Psoas muscle (tissue), 8 donors: ENCODE data around the gene ZDHHC18. TPM values are rescaled to one million over a fixed set of nuclear protein-coding genes. Genes with fewer than 3 reads are reported as not detected.
"Not testable (repeated sequence)": the region's sequence is repeated elsewhere in the genome, so short reads cannot be mapped to it uniquely, and the experiment has no call there.

Experiments used
- ATAC-seq, 4 donors: fragments of 200-7000 bp; cut with Tn5 transposase; one replicate each; pipeline ENCODE4 v1.9.1; 2020; ENCODE audit warnings: moderate library complexity in 3 of 4, mild to moderate bottlenecking in 2 of 4
- DNase-seq, 2 donors: peaks; one replicate each; pipeline ENCODE4 v3.0.0-alpha.2; 2020
- H3K27ac ChIP-seq: fragments of 200-600 bp; one replicate; pipeline ENCODE4 v1.8.0; 2022
- H3K27me3 ChIP-seq, 3 donors: fragments of 200-600 bp in 1 of 3; one replicate each; pipeline versions ENCODE4 v1.6.1 to v1.8.0; 2013 to 2022; ENCODE audit warnings: low read length in 2 of 3, mild to moderate bottlenecking in 2 of 3, moderate library complexity in 1 of 3; ENCODE audit not compliant: insufficient read depth in 3 of 3
- H3K36me3 ChIP-seq, 2 donors: fragments of 200-600 bp in 1 of 2; one replicate each; pipeline versions ENCODE4 v1.6.1 to v1.8.0; 2013 to 2022; ENCODE audit warnings: low read depth in 1 of 2, mild to moderate bottlenecking in 1 of 2, moderate library complexity in 1 of 2; ENCODE audit not compliant: insufficient read depth in 1 of 2
- H3K4me1 ChIP-seq: fragments of 200-600 bp; one replicate; pipeline ENCODE4 v1.8.0; 2022
- H3K4me3 ChIP-seq: fragments of 200-600 bp; one replicate; pipeline ENCODE4 v1.8.0; 2022; ENCODE audit warnings: mild to moderate bottlenecking
- H3K9me3 ChIP-seq: fragments of 200-600 bp; one replicate; pipeline ENCODE4 v1.8.0; 2022
- WGBS, 3 donors: extraction: QIAGEN DNeasy Blood & Tissue Kit; methylation state at CpG; one replicate each; pipeline versions ENCODE4 v1.1.6 to v1.1.7; 2013; 5-methylcytosine and 5-hydroxymethylcytosine counted together
- intact Hi-C, 2 donors: fragments of 100-400 bp; cut with DNase I; formaldehyde crosslinking; loops; one replicate each; pipeline versions ENCODE4 v1.11.0 to v1.14.2; 2022
- polyA plus RNA-seq, 3 donors: library from polyadenylated mRNA; stranded (reverse); fragments of 200-250 nt; gene quantifications; one replicate each; pipeline ENCODE4 v1.2.3, GENCODE V29; 2013
- total RNA-seq, 4 donors: library from RNA; stranded (reverse); fragmentation: NEBNext Ultra II Directional in 2 of 4; extraction: Animal tissue kit (Norgen Biotek cat#: 25700) in 2 of 4; gene quantifications; one replicate each; pipeline versions ENCODE4 v1.2.1 to v1.2.4, GENCODE V29; 2021 to 2023
- TF ChIP-seq, protein P1 (sequence below): fragments of 200-600 bp; IDR thresholded peaks from one replicate; pipeline ENCODE4 v1.8.0; 2022; ENCODE audit warnings: antibody characterized with exemption
- donor health status: healthy with polysubstance abuse.
- donor health status: DM: no; HTN: no; CAD: no; lungs with moderate emphysema.
- donor health status: Bipolar disorder and iron deficiency.
- donor health status: healthy.
- donor health status: DM: yes; HTN: yes; CAD: no.
- donor health status: DM: no; HTN: no; CAD: no.
- donor health status: DM: no; HTN: no; CAD: no.
- donor health status: DM: yes; HTN: yes; CAD: no.

ZDHHC18 gene
- total and polyA plus RNA-seq, 7 donors, result 7.7 to 16.9 (median 10.8) TPM

DNA sequence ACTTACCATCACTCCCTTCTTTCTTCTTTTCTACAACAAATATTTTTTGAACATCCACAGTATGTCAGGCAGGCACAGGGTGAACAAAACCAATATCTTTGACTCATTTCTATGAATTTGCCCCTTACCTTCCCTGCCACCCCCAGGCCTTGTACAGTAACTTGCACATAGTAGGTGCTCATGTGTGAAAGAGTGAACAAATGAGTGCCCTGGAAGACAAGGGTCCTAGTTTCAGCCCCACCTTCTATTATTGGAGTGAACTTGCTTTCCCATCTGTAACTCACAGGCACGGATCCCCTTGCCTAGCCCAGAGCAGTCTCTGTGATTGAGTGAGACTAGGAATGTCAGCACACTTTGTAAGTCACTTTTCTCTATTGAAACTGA, 12.8 kb downstream of the ZDHHC18 start:
- Histone ChIP-seq H3K27me3 (no peaks in the 10 kb centered on the region), H3K4me3 (no peak overlapping the region), H3K4me1 (peaks cover 2% of the 10 kb centered on the region), H3K9me3 (no peaks in the 10 kb centered on the region), H3K36me3 (peaks cover 3 to 94% of the 10 kb centered on the region in 2 donors), H3K27ac (no peak overlapping the region)
- WGBS, 3 donors, result 80 to 95% (median 92%) methylated on average over 1 of the region's 1 CpG
- intact Hi-C loops, result no loop called here
- no peak for DNase-seq
- ATAC-seq, result no peak
- TF ChIP-seq, protein P1, sequence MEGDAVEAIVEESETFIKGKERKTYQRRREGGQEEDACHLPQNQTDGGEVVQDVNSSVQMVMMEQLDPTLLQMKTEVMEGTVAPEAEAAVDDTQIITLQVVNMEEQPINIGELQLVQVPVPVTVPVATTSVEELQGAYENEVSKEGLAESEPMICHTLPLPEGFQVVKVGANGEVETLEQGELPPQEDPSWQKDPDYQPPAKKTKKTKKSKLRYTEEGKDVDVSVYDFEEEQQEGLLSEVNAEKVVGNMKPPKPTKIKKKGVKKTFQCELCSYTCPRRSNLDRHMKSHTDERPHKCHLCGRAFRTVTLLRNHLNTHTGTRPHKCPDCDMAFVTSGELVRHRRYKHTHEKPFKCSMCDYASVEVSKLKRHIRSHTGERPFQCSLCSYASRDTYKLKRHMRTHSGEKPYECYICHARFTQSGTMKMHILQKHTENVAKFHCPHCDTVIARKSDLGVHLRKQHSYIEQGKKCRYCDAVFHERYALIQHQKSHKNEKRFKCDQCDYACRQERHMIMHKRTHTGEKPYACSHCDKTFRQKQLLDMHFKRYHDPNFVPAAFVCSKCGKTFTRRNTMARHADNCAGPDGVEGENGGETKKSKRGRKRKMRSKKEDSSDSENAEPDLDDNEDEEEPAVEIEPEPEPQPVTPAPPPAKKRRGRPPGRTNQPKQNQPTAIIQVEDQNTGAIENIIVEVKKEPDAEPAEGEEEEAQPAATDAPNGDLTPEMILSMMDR, result no peak

DNA sequence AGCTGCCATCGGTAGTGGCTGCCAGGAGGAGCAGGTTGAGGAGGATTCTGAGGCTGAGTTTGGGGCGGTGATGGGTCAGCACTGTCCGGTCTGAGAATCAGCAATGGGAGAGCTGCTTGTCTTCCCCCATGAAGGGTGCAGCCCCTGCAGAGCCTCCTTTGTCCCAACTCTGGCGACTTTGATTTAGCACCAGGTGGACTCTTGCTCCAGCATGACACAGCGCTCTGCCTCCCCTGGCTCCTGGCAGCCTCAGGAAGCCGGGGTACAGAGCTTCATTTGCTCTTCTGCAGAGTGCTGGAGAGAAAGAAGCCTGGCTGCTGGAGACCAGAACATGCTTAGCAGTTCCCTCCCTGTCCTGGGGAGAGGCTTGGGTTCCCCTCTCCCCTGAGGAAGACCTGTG, 13.3 kb downstream of the ZDHHC18 start:
- H3K9me3 ChIP-seq, result no peaks in the 10 kb centered on the region
- WGBS, 3 donors, result 87 to 89% (median 88%) methylated on average over 6 of the region's 6 CpGs
- no peaks in the 10 kb centered on the region for H3K27me3 ChIP-seq

DNA sequence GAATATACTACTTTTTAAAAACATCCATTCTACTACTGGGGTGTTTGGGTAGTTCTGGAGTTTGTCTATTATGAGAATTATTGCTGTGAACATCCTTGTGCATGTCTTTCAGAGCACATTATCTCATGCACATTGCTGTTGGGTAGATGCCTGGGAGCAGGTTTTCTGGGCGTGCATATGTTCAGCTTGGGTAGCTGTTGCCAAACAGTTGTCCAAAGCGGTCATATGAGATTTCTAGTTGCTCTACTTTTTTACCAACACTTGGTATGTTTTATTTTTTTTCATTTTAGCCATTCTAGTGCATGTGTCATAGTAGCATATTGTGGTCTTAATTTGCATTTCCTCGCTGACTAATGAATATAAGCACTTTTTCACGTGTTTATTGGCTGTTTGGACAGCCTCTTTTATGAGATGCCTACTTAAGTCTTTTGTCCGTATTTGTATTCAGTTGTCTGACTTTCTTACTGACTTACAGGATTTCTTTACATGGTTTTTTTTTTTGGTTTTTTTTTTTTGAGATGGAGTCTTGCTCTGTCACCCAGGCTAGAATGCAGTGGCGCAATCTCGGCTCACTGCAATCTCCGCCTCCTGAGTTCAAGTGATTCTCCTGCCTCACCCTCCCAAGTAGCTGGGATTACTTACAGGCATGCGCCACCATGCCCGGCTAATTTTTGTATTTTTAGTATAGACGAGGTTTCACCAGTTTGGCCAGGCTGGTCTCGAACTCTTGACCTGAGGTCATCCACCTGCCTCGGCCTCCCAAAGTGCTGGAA, 18.1 kb downstream of the ZDHHC18 start:
- Histone ChIP-seq H3K4me3 (no peak overlapping the region), H3K36me3 (peaks cover 3 to 79% of the 10 kb centered on the region in 2 donors), H3K4me1 (peaks cover 8% of the 10 kb centered on the region), H3K27ac (no peak overlapping the region), H3K9me3 (no peaks in the 10 kb centered on the region), H3K27me3 (no peaks in the 10 kb centered on the region)
- DNase-seq (peak in 1 of 2 donors; percentile 19), ATAC-seq (peak in 2 of 4 donors; percentile 41 to 55)
- TF ChIP-seq, protein P1, result no peak
- intact Hi-C loops, result no loop called here
- WGBS, 3 donors, result 76 to 81% (median 81%) methylated on average over 13 of the region's 13 CpGs

More for the DNA sequence above, 13.3 kb downstream of the ZDHHC18 start:
- Histone ChIP-seq H3K27ac (no peak overlapping the region), H3K4me1 (peaks cover 7% of the 10 kb centered on the region), H3K36me3 (peaks cover 3 to 89% of the 10 kb centered on the region in 2 donors), H3K4me3 (no peak overlapping the region)
- DNase-seq (no peak), ATAC-seq (no peak)
- intact Hi-C loops, result no loop called here
- TF ChIP-seq, protein P1, result no peak

DNA sequence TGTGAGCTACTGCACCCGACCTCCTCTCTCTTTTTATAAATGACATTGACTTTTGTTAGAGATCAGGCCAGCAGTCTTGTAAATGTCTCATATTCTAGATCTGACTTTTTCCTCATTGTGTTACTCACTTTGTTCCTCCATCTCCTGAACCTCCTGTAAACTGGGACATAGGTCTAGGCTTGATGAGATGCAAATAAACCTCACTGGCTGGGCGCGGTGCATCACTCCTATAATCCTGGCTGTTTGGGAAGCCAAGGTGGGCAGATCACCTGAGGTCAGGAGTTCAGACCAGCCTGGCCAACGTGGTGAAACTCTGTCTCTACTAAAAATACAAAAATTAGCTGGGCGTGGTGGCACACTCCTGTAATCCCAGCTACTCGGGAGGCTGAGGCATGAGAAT, 21.3 kb downstream of the ZDHHC18 start:
- H3K27me3 ChIP-seq, H3K4me1 ChIP-seq, DNase-seq, H3K4me3 ChIP-seq, ATAC-seq, H3K27ac ChIP-seq, intact Hi-C loops, H3K9me3 ChIP-seq: not testable (repeated sequence)
- WGBS, 3 donors, result 91 to 93% (median 92%) methylated on average over 6 of the region's 6 CpGs
- H3K36me3 ChIP-seq, result peaks cover 5 to 80% of the 10 kb centered on the region in 2 donors

DNA sequence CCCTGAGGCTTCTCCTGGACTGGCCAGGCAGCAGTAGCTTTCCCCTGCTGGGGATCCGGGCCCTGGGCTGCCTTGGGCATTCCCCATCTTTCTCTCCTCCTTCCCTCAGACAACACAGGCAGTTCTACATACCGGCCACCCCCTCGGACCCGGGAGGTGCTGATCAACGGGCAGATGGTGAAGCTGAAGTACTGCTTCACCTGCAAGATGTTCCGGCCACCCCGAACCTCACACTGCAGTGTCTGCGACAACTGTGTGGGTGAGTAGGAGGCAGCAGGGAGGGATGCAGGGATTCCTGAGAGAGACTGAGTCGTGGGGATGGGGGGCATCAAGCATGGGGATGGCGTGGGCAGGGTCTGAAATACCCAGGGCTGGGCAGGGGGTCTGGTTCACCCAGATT, 22.0 kb downstream of the ZDHHC18 start:
- Histone ChIP-seq H3K9me3 (no peaks in the 10 kb centered on the region), H3K27me3 (no peaks in the 10 kb centered on the region), H3K27ac (no peak overlapping the region), H3K4me3 (no peak overlapping the region), H3K36me3 (peaks cover 5 to 78% of the 10 kb centered on the region in 2 donors), H3K4me1 (peaks cover 8% of the 10 kb centered on the region)
- DNase-seq (no peak), ATAC-seq (no peak)
- 85 to 91% (median 91%) methylated on average over 10 of the region's 10 CpGs for WGBS, 3 donors
- intact Hi-C loops, result no loop called here
- TF ChIP-seq, protein P1, result no peak
